ENCODE data around the gene MIPEP. TPM values are rescaled to one million over a fixed set of nuclear protein-coding genes. Genes with fewer than 3 reads are reported as not detected.

The MIPEP gene
- total RNA-seq, 1 donor from 2014 or later: 15.7 TPM

DNA sequence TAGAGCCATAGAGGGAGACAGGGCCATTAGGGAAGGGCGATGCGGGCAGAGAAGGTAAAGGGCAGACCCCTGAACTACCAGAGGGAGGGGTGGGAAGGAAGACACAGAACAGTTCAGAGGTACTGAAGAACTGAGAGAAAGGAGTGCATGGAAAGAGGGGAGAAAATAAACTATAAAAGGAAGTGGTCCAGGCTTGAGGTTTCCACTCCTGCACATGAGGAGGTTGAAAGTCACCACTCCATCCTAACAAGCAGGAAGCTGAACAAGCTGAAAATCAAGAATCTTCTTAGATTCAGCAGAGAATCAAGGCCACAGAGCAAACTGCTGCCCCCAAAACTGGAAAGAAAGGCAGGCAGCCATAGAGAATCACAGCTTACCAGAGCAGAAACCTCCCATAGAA is 45.1 kb downstream of the MIPEP start:
- TF ChIP-seq, protein P1, sequence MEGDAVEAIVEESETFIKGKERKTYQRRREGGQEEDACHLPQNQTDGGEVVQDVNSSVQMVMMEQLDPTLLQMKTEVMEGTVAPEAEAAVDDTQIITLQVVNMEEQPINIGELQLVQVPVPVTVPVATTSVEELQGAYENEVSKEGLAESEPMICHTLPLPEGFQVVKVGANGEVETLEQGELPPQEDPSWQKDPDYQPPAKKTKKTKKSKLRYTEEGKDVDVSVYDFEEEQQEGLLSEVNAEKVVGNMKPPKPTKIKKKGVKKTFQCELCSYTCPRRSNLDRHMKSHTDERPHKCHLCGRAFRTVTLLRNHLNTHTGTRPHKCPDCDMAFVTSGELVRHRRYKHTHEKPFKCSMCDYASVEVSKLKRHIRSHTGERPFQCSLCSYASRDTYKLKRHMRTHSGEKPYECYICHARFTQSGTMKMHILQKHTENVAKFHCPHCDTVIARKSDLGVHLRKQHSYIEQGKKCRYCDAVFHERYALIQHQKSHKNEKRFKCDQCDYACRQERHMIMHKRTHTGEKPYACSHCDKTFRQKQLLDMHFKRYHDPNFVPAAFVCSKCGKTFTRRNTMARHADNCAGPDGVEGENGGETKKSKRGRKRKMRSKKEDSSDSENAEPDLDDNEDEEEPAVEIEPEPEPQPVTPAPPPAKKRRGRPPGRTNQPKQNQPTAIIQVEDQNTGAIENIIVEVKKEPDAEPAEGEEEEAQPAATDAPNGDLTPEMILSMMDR (IDR thresholded peaks at IDR 0.05; ENCODE audit: unreplicated experiment): no peak
- Mint-ChIP-seq H3K27me3 (peaks cover 7% of the 10 kb centered on the region), H3K4me1 (ENCODE audit: low read depth) (peaks cover 13% of the 10 kb centered on the region), H3K9me3 (ENCODE audit: low read depth) (no peaks in the 10 kb centered on the region), H3K36me3 (ENCODE audit: insufficient read depth) (peaks cover 5% of the 10 kb centered on the region), H3K27ac (no peak overlapping the region), H3K4me3 (ENCODE audit: low read depth) (no peak overlapping the region)
- DNase-seq (ENCODE audit: low spot score, unreplicated experiment): no peak

DNA sequence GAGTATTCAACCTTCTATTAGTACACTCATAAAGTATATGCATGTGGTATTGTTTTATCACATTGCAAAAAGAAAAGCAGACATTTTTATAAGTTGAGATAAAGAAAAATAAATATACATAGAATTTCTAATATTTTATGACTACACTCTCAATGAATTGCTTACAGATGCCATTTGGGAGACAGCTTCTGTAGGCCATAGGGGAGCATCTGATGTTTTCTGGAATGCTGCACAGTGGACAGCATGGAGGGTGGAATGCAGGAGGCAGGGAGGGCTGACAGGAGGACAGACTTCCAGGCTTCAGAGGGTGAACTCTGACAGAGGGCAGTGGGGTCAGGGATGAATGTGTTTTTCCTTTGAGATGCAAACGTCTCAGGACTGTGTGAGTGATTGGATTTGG is 45.8 kb downstream of the MIPEP start:
- Mint-ChIP-seq H3K4me1 (ENCODE audit: low read depth) (peaks cover 13% of the 10 kb centered on the region), H3K9me3 (ENCODE audit: low read depth) (no peaks in the 10 kb centered on the region), H3K27ac (no peak overlapping the region), H3K27me3 (peaks cover 3% of the 10 kb centered on the region), H3K36me3 (ENCODE audit: insufficient read depth) (peaks cover 5% of the 10 kb centered on the region), H3K4me3 (ENCODE audit: low read depth) (no peak overlapping the region)
- no peak for DNase-seq (ENCODE audit: low spot score, unreplicated experiment)
- TF ChIP-seq, protein P1 (IDR thresholded peaks at IDR 0.05; ENCODE audit: unreplicated experiment): no peak

DNA sequence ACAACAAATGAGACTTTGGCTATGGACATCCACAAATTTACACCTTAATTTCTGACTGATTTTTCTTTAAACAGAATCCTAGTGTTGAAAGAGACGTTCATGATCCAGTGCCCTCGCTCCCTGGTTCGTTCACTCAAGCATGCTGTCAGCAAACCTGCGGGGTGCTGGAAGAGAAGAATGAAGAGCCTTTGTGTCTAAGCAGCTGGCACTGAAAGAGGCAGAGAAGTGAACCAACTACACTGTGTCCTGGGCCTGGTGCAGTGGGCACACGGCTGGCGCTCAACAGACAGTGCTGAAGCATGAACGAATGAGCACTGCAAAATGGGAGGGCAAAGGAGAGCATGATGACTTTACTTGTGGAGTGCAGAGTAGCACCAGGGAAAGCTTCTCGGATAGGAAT is 46.8 kb downstream of the MIPEP start:
- Mint-ChIP-seq H3K27ac (no peak overlapping the region), H3K27me3 (no peaks in the 10 kb centered on the region), H3K4me3 (ENCODE audit: low read depth) (no peak overlapping the region), H3K9me3 (ENCODE audit: low read depth) (no peaks in the 10 kb centered on the region), H3K36me3 (ENCODE audit: insufficient read depth) (peaks cover 5% of the 10 kb centered on the region), H3K4me1 (ENCODE audit: low read depth) (peaks cover 10% of the 10 kb centered on the region)
- TF ChIP-seq, protein P1 (IDR thresholded peaks at IDR 0.05; ENCODE audit: unreplicated experiment): no peak
- DNase-seq (ENCODE audit: low spot score, unreplicated experiment): no peak

DNA sequence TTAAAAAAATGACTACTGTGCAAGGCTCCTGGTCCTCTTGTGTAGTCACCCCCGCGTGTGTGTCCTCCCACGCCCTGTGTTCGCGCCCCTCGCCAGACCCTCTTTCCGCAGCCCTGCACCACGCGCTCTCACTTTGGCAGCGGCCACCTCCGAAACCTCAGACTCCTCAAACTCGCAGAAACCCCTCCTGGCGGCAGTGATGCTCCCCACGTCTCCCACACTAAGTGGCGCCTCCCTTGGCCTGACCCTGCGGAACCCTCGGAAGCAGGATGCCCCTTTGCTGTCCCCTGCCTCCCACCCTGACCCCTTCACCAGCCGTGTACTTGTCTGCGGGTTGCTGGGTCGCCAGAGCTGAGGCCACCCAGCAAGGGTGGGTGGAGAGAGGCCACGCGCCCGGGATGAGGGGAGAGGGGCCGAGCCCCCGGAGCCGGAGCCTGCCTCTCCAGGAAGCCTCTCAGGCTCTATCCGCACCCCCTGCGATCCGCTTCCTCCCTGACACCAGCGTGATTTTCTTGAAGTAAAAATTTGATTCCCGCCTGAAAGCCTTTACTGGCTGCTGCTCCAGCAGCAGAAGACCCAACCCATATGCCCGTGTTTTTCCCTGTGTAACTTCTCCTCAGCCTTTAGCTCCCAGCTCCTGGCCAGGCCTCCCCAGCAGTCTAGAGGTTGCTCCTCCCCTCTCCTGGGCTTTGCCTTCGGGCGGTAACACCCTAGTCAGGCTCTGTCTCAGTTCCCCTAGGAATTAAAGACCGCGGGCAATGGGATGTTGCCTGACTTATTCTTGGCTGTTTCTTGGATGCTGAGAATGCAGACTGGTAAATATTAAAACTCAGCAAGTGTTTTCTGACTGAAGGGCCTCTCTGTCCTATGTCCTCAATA is 55.2 kb downstream of the MIPEP start:
- no peaks in the 10 kb centered on the region for H3K27me3 Mint-ChIP-seq
- TF ChIP-seq, protein P1 (IDR thresholded peaks at IDR 0.05; ENCODE audit: unreplicated experiment): no peak
- peaks cover 6% of the 10 kb centered on the region for H3K9me3 Mint-ChIP-seq (ENCODE audit: low read depth)
- no peak overlapping the region for H3K27ac Mint-ChIP-seq
- H3K4me1 Mint-ChIP-seq (ENCODE audit: low read depth): peaks cover 23% of the 10 kb centered on the region
- DNase-seq (ENCODE audit: low spot score, unreplicated experiment): no peak
- H3K36me3 Mint-ChIP-seq (ENCODE audit: insufficient read depth): peaks cover 10% of the 10 kb centered on the region
- H3K4me3 Mint-ChIP-seq (ENCODE audit: low read depth): no peak overlapping the region

DNA sequence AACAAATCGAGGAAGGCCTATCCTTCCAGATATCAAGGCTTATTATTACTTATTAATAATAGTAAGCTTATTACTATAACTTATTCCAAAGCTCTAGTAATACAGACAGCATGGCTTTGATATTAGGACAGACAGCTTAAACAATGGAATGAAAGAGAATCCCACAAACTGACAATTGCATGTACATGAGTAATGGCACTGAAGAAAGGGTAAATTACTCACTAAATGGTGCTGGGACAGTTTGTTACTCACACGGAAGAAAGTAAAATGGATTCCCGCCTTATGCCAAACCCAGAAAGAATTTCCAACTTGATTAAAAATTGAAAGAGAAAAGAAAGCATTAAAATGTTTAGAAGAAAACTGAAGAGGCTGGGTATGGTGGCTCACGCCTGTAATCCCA is 60.3 kb downstream of the MIPEP start:
- H3K4me3 Mint-ChIP-seq (ENCODE audit: low read depth): no peak overlapping the region
- peaks cover 21% of the 10 kb centered on the region for H3K4me1 Mint-ChIP-seq (ENCODE audit: low read depth)
- peaks cover 3% of the 10 kb centered on the region for H3K9me3 Mint-ChIP-seq (ENCODE audit: low read depth)
- no peak overlapping the region for H3K27ac Mint-ChIP-seq
- no peak for DNase-seq (ENCODE audit: low spot score, unreplicated experiment)
- peaks cover 10% of the 10 kb centered on the region for H3K36me3 Mint-ChIP-seq (ENCODE audit: insufficient read depth)
- H3K27me3 Mint-ChIP-seq: no peaks in the 10 kb centered on the region
- TF ChIP-seq, protein P1 (IDR thresholded peaks at IDR 0.05; ENCODE audit: unreplicated experiment): no peak

Measured in progenitor cell of endocrine pancreas (in vitro differentiated cells).